Choroid plexus epithelial cell (primary cell): ENCODE data around the gene SPAG17.

ENCODE experiments used
- DNase-seq: peaks from one replicate; pipeline ENCODE4 v3.0.0-alpha.2; 2010; ENCODE audit warnings: low read depth
- H3K4me3 ChIP-seq: 2 replicates; pipeline ENCODE4 v1.5.1; 2011; ENCODE audit warnings: low read depth, mild to moderate bottlenecking, control low read depth, low read length, moderate library complexity
- CTCF ChIP-seq: conservative IDR thresholded peaks from 2 replicates; pipeline ENCODE4 v1.5.1; 2011; ENCODE audit warnings: low read depth, mild to moderate bottlenecking, control low read depth, inconsistent platforms, low read length, moderate library complexity

Gene SPAG17

GRCh38 chr1:118116909-118117308, 68.1 kb downstream of the SPAG17 start:
- DNase-seq, result no peak
- TF ChIP-seq CTCF, result no peak
- no peak overlapping the region for H3K4me3 ChIP-seq

GRCh38 chr1:118116401-118116800, 68.6 kb downstream of the SPAG17 start:
- no peak for TF ChIP-seq CTCF
- DNase-seq, result no peak
- H3K4me3 ChIP-seq, result no peak overlapping the region

- no peak overlapping the region for H3K4me3 ChIP-seq
- no peak for TF ChIP-seq CTCF
- DNase-seq, result no peak
Measured at GRCh38 chr1:118115567-118116295, 69.3 kb downstream of the SPAG17 start.

- DNase-seq, result no peak
- no peak for TF ChIP-seq CTCF
- no peak overlapping the region for H3K4me3 ChIP-seq
Measured at GRCh38 chr1:118113261-118113660, 71.8 kb downstream of the SPAG17 start.

GRCh38 chr1:118110580-118110979, 74.4 kb downstream of the SPAG17 start:
- TF ChIP-seq CTCF, result no peak
- DNase-seq, result no peak

GRCh38 chr1:118104951-118105350, 80.1 kb downstream of the SPAG17 start:
- TF ChIP-seq CTCF, result no peak
- no peak overlapping the region for H3K4me3 ChIP-seq
- DNase-seq, result peak; percentile 18

More at GRCh38 chr1:118110580-118110979, 74.4 kb downstream of the SPAG17 start:
- no peak overlapping the region for H3K4me3 ChIP-seq

- no peak for TF ChIP-seq CTCF
- no peak for DNase-seq
- H3K4me3 ChIP-seq, result no peak overlapping the region
Measured at GRCh38 chr1:118102445-118102844, 82.6 kb downstream of the SPAG17 start.
